NCI-H146 treated with DMSO at 0.1 percent for 48 hours (cell line): Measurements from ENCODE around the gene FGFBP2.
"Not testable (repeated sequence)": the region's sequence is repeated elsewhere in the genome, so short reads cannot be mapped to it uniquely, and the experiment has no call there.

Experiments used
- DNase-seq: peaks from one replicate; lab custom pipeline; 2025; ENCODE audit not compliant: unreplicated experiment; lab: John Stamatoyannopoulos, UW

The FGFBP2 gene

DNA sequence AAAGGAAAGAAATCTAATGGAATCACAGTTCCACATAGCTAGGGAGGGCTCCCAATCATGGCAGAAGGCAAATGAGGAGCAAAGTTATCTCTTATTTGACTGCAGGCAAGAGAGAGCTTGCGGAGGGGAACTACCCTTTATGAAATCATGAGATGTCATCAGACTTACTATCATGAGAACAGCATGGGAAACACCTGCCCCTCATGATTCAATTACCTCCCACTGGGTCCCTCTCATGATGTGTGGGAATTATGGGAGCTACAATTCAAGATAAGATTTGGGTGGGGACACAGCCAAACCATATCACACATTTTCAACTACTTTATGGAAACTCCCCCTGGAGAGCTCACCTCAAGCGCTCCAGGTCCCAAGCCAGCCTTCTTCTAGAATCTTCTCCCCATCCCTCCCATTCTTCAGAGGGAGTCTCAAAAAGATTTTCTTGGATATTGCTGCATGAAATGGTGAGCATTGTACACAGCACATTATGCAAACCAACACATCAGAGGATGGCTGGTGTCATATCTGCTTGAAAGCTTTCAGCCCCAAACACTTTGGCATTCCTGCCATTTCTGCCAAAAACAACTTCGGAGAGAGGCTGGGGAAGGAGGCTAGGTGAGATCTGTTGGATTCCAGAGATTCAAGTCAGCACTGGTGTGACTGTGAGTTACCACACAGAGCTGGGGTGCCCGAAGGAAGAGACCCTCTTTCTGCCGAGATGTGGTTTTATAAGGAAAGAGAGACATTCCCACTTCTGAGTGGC lies 31.3 kb downstream of the FGFBP2 start:
- DNase-seq, result no peak

- DNase-seq, result no peak
Measured at GRCh38 chr4:15930314-15930713, 32.7 kb downstream of the FGFBP2 start.

GRCh38 chr4:15929540-15929939 lies 33.4 kb downstream of the FGFBP2 start:
- no peak for DNase-seq

DNA sequence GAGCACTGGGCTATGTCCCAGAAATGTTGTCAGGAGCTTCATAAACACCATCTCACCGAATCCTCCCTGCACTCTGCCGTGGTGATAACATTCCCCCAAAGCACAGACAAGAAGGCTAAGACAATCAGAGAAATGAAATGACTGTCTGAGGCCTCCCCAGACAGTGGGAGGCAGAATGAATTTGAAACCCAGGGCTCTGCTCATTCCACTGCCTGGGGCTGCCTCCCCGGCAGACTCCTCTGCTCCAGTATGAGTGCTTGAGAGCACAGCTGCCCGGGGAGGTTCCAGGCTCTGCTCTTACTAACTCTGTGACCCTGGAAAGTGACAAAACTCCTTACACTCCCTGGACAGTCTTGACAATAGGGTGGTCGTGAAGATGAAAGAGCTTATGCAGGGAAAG lies 34.1 kb downstream of the FGFBP2 start:
- DNase-seq, result no peak

DNA sequence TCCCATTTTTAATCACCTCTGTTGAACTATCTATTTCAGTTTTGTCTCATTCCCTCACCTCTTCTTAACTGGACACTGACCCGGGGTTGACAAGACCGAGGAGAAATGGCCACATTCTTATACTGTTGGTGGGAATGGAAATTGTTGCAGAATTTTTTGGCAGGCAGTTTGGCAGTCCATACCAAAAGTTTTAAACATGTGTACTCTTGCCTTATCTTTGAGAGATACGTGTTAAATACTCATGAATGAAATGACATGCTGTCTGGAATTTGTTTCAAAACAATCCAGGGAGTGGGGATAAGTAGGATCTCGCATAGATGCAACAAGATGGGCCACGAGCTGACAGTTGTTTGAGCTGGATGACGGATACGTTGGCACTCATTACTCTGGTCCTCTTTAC lies 36.5 kb downstream of the FGFBP2 start:
- DNase-seq, result no peak

GRCh38 chr4:15925830-15926229 lies 37.1 kb downstream of the FGFBP2 start:
- no peak for DNase-seq

DNA sequence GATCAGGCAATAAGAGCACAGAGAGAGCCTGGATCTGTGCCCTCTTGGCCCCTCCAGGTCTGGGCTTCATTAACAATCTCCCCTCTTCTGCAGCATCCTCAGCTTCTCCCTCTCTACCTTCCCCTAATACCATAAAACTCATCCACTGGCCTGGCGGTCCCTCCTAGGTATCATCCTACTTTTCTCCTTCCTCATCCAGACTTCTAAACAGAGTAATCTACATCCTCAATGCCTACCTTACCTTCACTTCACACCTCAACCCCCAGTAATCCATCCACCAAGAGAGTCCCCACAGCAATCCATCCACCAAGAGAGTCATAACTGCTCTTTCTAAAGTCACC lies 41.4 kb downstream of the FGFBP2 start:
- DNase-seq, result no peak

- no peak for DNase-seq
Measured at GRCh38 chr4:15920723-15921591, 42.0 kb downstream of the FGFBP2 start.

GRCh38 chr4:15918484-15919129 lies 44.4 kb downstream of the FGFBP2 start:
- DNase-seq, result no peak

DNA sequence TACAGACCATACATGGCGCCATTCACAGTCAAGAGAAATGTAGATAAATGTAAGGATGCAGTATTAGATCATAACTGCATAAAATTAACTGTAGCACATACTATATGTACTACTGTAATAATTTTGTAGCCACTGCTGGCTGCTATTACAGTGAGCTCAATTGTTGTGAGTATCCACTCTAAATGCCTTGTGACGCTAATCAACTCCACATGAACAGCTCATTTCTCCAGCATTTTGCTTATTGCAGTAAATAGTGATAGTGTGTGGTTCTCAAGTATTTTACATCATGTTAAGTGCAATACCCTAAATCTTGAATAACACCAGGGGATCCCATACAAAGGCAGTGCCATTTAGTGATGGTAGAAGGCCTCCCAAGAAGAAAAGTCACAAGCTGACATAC lies 45.7 kb downstream of the FGFBP2 start:
- no peak for DNase-seq

- not testable (repeated sequence) for DNase-seq
Measured at GRCh38 chr4:15916358-15916757, 46.6 kb downstream of the FGFBP2 start.

DNA sequence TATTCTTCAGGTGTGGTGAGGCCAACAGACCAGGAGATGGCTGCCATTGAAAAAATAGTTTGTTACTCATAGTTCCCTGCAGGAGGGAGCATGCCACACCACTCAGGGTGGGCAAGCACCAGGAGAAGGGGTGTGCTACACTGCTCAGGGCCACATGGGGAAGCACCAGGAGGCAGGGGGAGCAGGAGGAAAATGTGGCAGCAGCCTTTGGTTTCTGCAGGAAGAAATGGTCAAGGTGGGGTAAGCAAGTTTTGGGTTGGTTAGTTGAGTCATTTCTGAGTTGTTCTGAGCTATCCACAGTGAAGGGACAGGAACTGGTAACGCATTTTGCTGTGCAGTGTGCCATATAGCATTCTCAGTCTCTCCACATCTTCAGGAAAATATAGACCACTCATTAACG lies 48.2 kb downstream of the FGFBP2 start:
- DNase-seq, result no peak

GRCh38 chr4:15914291-15914690 lies 48.7 kb downstream of the FGFBP2 start:
- no peak for DNase-seq

- no peak for DNase-seq
Measured at GRCh38 chr4:15913631-15913970, 49.4 kb downstream of the FGFBP2 start.

GRCh38 chr4:15912961-15913630 lies 49.9 kb downstream of the FGFBP2 start:
- no peak for DNase-seq

GRCh38 chr4:15912236-15912635 lies 50.7 kb downstream of the FGFBP2 start:
- DNase-seq, result no peak
